Activated CD8-positive, alpha-beta T cell treated with anti-CD3 and anti-CD28 coated beads, Interleukin-2, amount 10 ng/mL, durations not matched to agents 7 days and 5 days (primary cell): Measurements from ENCODE around the gene JPH3. TPM values are rescaled to one million over a fixed set of nuclear protein-coding genes. Genes with fewer than 3 reads are reported as not detected.

Experiments
- ATAC-seq: fragments of 150-1000 bp; cut with Tn5 transposase; one replicate; pipeline ENCODE4 v1.10.0; 2021; ENCODE audit warnings: moderate library complexity
- CTCF ChIA-PET: fragments of 350-600 bp; sonication (Branson Sonifier 250); formaldehyde crosslinking; loops from one replicate; lab custom pipeline; 2021; ENCODE audit warnings: antibody characterized with exemption; lab: Charles Lee
- POLR2A ChIA-PET: fragments of 350-600 bp; sonication (Branson Sonifier 250); formaldehyde crosslinking; loops from one replicate; lab custom pipeline; 2021; ENCODE audit warnings: antibody characterized with exemption; lab: Charles Lee
- DNase-seq: peaks from one replicate; pipeline ENCODE4 v3.0.0-alpha.2; 2020
- H3K27ac Mint-ChIP-seq: one replicate; pipeline ENCODE4 v1.8.0; 2021; ENCODE audit warnings: mild to moderate bottlenecking, mixed read lengths
- H3K27me3 Mint-ChIP-seq: one replicate; pipeline ENCODE4 v1.8.0; 2021; ENCODE audit warnings: low read depth, mixed read lengths
- H3K36me3 Mint-ChIP-seq: one replicate; pipeline ENCODE4 v1.8.0; 2021; ENCODE audit warnings: low read depth, mixed read lengths
- H3K4me1 Mint-ChIP-seq: one replicate; pipeline ENCODE4 v1.8.0; 2021; ENCODE audit warnings: low read depth, mixed read lengths
- H3K4me3 Mint-ChIP-seq: one replicate; pipeline ENCODE4 v1.8.0; 2021; ENCODE audit warnings: mild to moderate bottlenecking, mixed read lengths
- H3K9me3 Mint-ChIP-seq: one replicate; pipeline ENCODE4 v1.8.0; 2022; ENCODE audit warnings: mixed read lengths; ENCODE audit not compliant: insufficient read depth
- total RNA-seq, 2 experiments: library from RNA; stranded (reverse); gene quantifications; one replicate each; pipeline ENCODE4 v1.2.3, GENCODE V29; 2021

JPH3 gene
- total RNA-seq, 2 experiments from 2014 or later, result not detected

GRCh38 chr16:87729266-87729954 lies 127.1 kb downstream of the JPH3 start:
- H3K27ac Mint-ChIP-seq, result no peak overlapping the region
- no peaks in the 10 kb centered on the region for H3K27me3 Mint-ChIP-seq
- H3K36me3 Mint-ChIP-seq, result peaks cover 47% of the 10 kb centered on the region
- no peaks in the 10 kb centered on the region for H3K9me3 Mint-ChIP-seq
- DNase-seq (no peak), ATAC-seq (no peak)
- H3K4me3 Mint-ChIP-seq, result no peak overlapping the region
- POLR2A ChIA-PET, result no interaction called here
- CTCF ChIA-PET, result no interaction called here
- peaks cover 12% of the 10 kb centered on the region for H3K4me1 Mint-ChIP-seq

- CTCF ChIA-PET, result no interaction called here
- no peak overlapping the region for H3K27ac Mint-ChIP-seq
- H3K36me3 Mint-ChIP-seq, result peaks cover 45% of the 10 kb centered on the region
These were observed 129.3 kb downstream of the JPH3 start for GRCh38 chr16:87731607-87732006.

GRCh38 chr16:87733190-87733589 lies 130.9 kb downstream of the JPH3 start:
- Mint-ChIP-seq H3K4me1 (peaks cover 15% of the 10 kb centered on the region), H3K27me3 (no peaks in the 10 kb centered on the region), H3K36me3 (peaks cover 37% of the 10 kb centered on the region), H3K27ac (no peak overlapping the region), H3K4me3 (no peak overlapping the region), H3K9me3 (no peaks in the 10 kb centered on the region)
- no peak for ATAC-seq
- ChIA-PET POLR2A (interaction anchor here (0.6 kb wide), 1 partner anchor 20 kb away, joined by 3 read pairs; no protein-coding TSS in a partner anchor), CTCF (no interaction called here)
- DNase-seq, result no peak

More at GRCh38 chr16:87731607-87732006, 129.3 kb downstream of the JPH3 start:
- Mint-ChIP-seq H3K9me3 (no peaks in the 10 kb centered on the region), H3K4me3 (no peak overlapping the region), H3K4me1 (peaks cover 15% of the 10 kb centered on the region), H3K27me3 (no peaks in the 10 kb centered on the region)
- POLR2A ChIA-PET, result no interaction called here
- ATAC-seq (no peak), DNase-seq (no peak)

- peaks cover 15% of the 10 kb centered on the region for H3K4me1 Mint-ChIP-seq
- CTCF ChIA-PET, result no interaction called here
- no peaks in the 10 kb centered on the region for H3K9me3 Mint-ChIP-seq
- no peak for DNase-seq
- POLR2A ChIA-PET, result interaction anchor here (0.9 kb wide), 1 partner anchor 31 kb away, joined by 4 read pairs; the partner anchor contains the start of gene KLHDC4
- no peaks in the 10 kb centered on the region for H3K27me3 Mint-ChIP-seq
- no peak for ATAC-seq
- H3K36me3 Mint-ChIP-seq, result peaks cover 29% of the 10 kb centered on the region
- no peak overlapping the region for H3K4me3 Mint-ChIP-seq
- H3K27ac Mint-ChIP-seq, result peak overlapping the region; percentile 49
These were observed 132.3 kb downstream of the JPH3 start for GRCh38 chr16:87734644-87735043.

- ATAC-seq, result no peak
- peaks cover 25% of the 10 kb centered on the region for H3K36me3 Mint-ChIP-seq
- peaks cover 15% of the 10 kb centered on the region for H3K4me1 Mint-ChIP-seq
- no peak for DNase-seq
- no peak overlapping the region for H3K4me3 Mint-ChIP-seq
- no peaks in the 10 kb centered on the region for H3K27me3 Mint-ChIP-seq
- H3K27ac Mint-ChIP-seq, result no peak overlapping the region
- ChIA-PET CTCF (no interaction called here), POLR2A (no interaction called here)
- H3K9me3 Mint-ChIP-seq, result no peaks in the 10 kb centered on the region
These were observed 133.1 kb downstream of the JPH3 start for GRCh38 chr16:87735270-87736007.

- Mint-ChIP-seq H3K27ac (no peak overlapping the region), H3K4me3 (no peak overlapping the region), H3K27me3 (no peaks in the 10 kb centered on the region), H3K4me1 (peaks cover 15% of the 10 kb centered on the region), H3K36me3 (peaks cover 23% of the 10 kb centered on the region), H3K9me3 (no peaks in the 10 kb centered on the region)
- no peak for ATAC-seq
- ChIA-PET CTCF (no interaction called here), POLR2A (no interaction called here)
- no peak for DNase-seq
These were observed 133.7 kb downstream of the JPH3 start for GRCh38 chr16:87736008-87736382.

- CTCF ChIA-PET, result no interaction called here
- DNase-seq (no peak), ATAC-seq (no peak)
- Mint-ChIP-seq H3K4me3 (no peak overlapping the region), H3K4me1 (no peaks in the 10 kb centered on the region), H3K9me3 (no peaks in the 10 kb centered on the region), H3K36me3 (peaks cover 21% of the 10 kb centered on the region), H3K27me3 (no peaks in the 10 kb centered on the region), H3K27ac (no peak overlapping the region)
- POLR2A ChIA-PET, result no interaction called here
These were observed 137.5 kb downstream of the JPH3 start for GRCh38 chr16:87739801-87740200.

GRCh38 chr16:87740441-87740840 lies 138.1 kb downstream of the JPH3 start:
- Mint-ChIP-seq H3K27ac (no peak overlapping the region), H3K36me3 (peaks cover 25% of the 10 kb centered on the region), H3K27me3 (no peaks in the 10 kb centered on the region), H3K4me1 (no peaks in the 10 kb centered on the region), H3K9me3 (no peaks in the 10 kb centered on the region), H3K4me3 (no peak overlapping the region)
- ChIA-PET POLR2A (no interaction called here), CTCF (no interaction called here)
- no peak for ATAC-seq
- no peak for DNase-seq

GRCh38 chr16:87740909-87741424 lies 138.7 kb downstream of the JPH3 start:
- peaks cover 27% of the 10 kb centered on the region for H3K36me3 Mint-ChIP-seq
- CTCF ChIA-PET, result no interaction called here

GRCh38 chr16:87741700-87742415 lies 139.6 kb downstream of the JPH3 start:
- H3K27me3 Mint-ChIP-seq, result no peaks in the 10 kb centered on the region
- H3K27ac Mint-ChIP-seq, result peak overlapping the region; percentile 64
- CTCF ChIA-PET, result no interaction called here
- H3K4me1 Mint-ChIP-seq, result no peaks in the 10 kb centered on the region
- H3K4me3 Mint-ChIP-seq, result no peak overlapping the region
- H3K36me3 Mint-ChIP-seq, result peaks cover 35% of the 10 kb centered on the region
- DNase-seq (no peak), ATAC-seq (no peak)
- POLR2A ChIA-PET, result no interaction called here
- H3K9me3 Mint-ChIP-seq, result no peaks in the 10 kb centered on the region

More at GRCh38 chr16:87740909-87741424, 138.7 kb downstream of the JPH3 start:
- no peaks in the 10 kb centered on the region for H3K27me3 Mint-ChIP-seq
- H3K27ac Mint-ChIP-seq, result no peak overlapping the region
- DNase-seq (no peak), ATAC-seq (no peak)
- H3K9me3 Mint-ChIP-seq, result no peaks in the 10 kb centered on the region
- POLR2A ChIA-PET, result no interaction called here
- H3K4me1 Mint-ChIP-seq, result no peaks in the 10 kb centered on the region
- H3K4me3 Mint-ChIP-seq, result no peak overlapping the region

GRCh38 chr16:87742781-87743490 lies 140.6 kb downstream of the JPH3 start:
- H3K9me3 Mint-ChIP-seq, result no peaks in the 10 kb centered on the region
- no peak for DNase-seq
- no peak for ATAC-seq
- POLR2A ChIA-PET, result no interaction called here
- no peak overlapping the region for H3K4me3 Mint-ChIP-seq
- CTCF ChIA-PET, result no interaction called here
- H3K27ac Mint-ChIP-seq, result no peak overlapping the region
- no peaks in the 10 kb centered on the region for H3K27me3 Mint-ChIP-seq
- no peaks in the 10 kb centered on the region for H3K4me1 Mint-ChIP-seq
- H3K36me3 Mint-ChIP-seq, result peaks cover 42% of the 10 kb centered on the region
